NCI-H2227 (cell line): ENCODE data around the gene PPP1R10.

ENCODE experiments used
- DNase-seq: peaks from one replicate; lab custom pipeline; 2025; ENCODE audit not compliant: unreplicated experiment; lab: John Stamatoyannopoulos, UW

Gene PPP1R10

DNA sequence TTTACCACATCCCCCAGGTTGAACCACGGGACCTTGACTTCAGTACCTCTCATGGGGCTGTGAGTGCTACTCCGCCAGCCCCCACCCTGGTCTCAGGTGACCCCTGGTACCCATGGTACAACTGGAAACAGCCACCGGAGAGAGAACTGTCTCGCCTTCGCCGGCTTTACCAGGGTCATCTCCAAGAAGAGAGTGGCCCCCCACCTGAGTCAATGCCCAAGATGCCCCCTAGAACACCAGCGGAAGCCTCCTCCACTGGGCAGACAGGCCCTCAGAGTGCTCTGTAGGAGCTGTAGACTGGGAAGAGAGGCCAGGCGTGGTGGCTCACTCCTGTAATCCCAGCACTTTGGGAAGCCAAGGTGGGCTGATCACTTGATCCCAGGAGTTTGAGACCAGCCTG is 8.5 kb upstream of the PPP1R10 start:
- no peak for DNase-seq

DNA sequence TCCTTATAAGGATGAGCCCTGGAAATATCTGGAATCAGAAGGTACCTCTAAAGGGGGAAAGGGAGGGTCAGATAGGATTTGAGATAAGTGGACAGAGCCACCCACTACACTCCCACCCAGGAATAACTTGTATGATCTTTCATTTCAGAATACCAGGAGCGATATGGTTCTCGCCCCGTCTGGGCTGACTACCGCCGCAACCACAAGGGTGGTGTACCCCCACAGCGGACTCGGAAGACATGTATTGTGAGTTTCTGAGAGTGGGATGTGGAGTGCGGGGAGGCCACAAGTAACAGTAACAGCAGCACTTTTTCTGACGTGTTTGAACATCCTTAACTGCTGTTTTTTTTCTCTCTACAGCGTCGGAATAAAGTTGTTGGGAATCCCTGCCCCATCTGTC is 2.5 kb upstream of the PPP1R10 start:
- no peak for DNase-seq

DNA sequence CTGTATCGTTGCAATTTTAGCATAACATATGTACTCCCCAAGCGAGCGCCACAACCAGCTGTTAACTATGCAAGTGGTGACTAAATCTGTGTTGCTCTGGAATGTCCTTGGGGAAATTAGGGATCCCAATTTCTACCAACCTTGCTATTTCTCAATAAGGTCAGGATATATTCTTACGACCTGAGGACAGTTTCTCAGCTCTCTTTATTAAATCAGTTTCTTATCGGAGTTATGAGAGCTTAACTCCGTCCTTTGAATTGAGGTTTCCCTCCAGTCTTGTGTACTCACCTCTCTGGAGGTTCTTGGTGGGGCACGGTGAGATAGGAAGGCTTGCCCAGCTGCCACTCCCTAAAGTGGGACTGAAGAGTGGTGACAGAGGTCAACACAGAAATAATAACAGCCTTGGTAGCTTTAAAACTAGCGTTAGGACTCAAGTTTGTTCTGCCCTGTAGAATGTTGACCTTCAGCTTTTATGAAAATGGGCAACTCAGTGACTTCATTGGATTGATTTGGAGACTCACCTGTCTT is 1.3 kb upstream of the PPP1R10 start:
- no peak for DNase-seq

DNA sequence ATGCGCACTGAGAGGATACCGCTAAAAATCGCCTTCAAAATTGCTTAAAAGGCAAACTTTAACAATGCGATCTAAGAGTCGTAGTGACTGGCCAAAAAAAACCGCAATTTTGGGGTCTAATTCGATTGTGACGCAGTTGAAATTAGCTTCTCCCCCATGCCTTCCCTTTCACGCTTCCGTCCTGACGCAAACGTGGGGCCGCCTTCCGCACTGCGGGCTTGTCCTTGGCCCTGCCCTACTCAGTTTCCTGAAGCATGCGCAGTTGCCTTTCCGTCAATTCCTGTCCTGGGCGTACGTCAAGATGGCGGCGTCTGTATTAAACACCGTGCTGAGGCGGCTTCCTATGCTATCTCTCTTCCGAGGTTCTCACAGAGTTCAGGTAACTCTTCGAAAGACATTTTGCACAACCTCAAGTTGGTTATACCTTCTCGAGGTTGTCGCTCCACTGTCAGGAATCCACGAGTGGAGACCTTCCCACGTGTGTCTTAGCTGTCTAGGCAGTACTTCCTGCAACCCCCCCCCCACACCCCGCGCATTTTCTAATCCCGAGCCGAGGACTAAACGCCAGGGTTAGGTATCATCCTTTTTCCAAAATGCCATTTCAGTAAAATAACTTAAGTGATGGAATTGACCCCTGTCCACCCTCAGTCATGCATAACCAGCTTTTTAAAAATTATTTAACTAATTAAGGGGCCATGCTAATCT is 674 bp upstream of the PPP1R10 start, which contains the start of gene MRPS18B:
MRPS18B (plus strand) TSS at position 276 of the 705 bp plus-strand sequence; CDS start at position 302, 26 bp downstream.
- peak; percentile 98 for DNase-seq

DNA sequence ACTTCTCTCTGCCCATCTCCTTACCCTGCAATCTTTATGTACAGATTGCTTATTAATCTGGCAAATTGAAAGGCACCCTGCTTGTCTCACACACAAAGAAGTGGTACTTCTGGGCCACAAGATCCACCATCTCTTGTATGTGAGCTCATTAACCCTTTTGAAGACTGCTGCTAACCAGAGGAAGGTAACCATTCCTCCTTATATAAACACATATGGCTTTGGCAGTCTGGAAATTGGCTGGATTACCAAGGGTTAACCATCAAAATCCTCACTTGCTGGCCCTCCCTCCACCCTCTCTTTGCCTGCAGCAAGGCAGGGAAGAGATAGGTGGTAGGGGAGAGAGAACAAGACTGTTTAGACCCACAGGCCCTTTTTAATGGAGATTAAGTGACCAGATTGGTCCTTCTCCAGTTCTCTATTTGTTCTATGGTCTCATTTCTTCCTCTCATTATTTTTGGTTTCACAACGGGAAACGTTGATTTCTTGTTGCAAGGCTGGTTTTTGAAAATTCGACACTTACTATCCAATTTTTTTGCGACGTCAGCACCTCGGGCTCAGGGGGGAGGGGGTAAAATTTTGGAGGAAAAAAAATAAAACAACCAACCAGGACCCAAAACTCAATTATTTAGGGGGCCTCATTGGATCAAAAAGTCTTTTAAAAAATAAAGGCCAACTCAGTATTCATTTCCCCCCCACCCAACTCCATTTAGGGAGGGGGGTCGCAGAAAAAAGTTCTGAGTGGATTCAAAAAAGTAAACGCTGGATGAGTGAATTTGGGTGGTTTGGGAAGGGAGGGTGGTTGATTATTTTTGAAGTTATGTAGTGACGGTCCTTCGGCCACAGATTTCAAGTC is 859 bp downstream of the PPP1R10 start:
- peak; percentile 75 for DNase-seq

DNA sequence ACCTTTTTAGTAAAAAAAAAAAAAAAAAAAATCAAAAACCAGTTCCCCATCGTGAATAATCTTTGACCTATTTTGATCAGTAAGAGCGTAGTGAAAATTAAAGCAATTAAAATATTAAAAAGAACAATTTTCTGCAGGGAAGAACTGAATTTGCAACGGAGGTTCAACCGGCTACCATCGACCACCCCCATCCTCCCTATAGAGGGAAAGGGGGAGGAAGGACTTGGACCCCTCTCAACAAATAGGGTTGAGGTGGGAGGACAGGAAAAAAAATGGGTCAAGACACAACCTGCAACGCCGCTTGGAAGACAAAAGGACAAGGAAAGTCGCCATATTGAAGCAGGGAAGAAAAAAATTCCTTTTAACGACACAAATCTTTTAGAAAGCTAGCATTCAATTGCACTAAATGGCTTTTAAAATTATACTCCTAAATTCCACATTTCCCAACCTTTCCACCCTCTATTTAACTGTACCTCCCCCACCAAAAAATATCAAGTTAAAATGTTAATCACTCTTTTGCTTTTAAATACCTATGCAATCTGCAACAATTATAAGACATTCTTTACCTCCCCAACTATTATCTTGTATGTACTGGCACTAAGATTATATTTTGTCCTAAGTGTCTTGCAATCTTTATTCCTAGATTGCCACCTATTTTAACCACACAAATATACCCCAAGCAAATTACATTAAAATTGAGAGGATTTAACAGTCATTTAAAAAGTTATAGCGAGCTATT is 1.7 kb downstream of the PPP1R10 start:
- peak; percentile 82 for DNase-seq

DNA sequence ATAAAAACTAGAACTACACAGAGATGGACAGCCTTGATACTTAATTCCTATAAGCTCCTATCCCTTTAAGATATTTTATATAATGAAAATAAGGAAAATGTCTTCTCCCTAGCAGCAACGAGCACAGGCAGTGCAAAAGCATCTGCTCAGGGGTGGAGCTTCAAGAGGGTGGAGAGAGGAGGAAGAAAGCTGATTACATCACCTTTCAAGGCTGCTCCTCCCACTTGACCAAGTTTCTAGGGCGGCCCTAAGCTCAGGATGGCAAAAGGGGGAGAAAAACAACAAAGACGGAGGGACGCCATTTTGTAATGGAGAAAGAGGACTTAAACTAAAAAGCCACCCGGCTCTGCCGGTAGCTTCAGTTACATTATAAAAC is 2.2 kb downstream of the PPP1R10 start:
- peak; percentile 98 for DNase-seq

DNA sequence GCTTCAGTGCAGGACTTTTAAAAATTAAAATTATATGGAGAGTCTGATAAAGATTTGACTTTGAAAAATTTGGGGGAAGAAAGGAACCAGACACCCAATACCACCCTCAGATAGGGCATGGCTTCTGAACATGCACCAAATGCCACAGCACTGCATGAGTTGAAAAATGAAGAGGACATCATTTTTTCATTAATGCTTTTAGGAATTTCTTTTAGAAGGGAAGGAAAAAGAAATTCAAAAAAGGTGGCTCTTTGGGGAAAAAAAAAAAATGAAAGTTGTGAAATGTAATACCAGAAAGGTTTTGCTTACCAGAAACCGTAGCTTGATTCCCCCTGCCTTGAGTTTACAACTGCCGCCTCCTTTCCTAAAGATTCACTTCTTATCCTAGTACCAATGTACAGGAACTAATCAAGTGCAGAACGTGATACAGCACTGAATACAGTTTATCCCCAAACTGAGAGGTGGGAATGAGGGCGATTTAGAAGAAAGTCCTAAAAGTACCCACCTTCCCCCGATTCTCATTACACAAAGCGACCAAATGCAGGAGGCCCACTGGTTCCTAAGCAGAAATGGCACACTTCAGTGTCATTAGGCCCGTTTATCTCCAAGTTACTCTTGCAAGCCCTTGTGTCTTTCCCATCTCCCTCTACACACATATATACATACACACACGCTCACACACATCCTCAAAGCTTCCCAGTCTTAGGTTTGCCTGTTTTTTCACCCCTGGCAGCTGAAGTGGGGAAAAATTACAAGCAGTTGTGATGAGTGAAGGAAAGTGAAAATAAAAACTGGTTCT is 2.8 kb downstream of the PPP1R10 start:
- peak; percentile 59 for DNase-seq

DNA sequence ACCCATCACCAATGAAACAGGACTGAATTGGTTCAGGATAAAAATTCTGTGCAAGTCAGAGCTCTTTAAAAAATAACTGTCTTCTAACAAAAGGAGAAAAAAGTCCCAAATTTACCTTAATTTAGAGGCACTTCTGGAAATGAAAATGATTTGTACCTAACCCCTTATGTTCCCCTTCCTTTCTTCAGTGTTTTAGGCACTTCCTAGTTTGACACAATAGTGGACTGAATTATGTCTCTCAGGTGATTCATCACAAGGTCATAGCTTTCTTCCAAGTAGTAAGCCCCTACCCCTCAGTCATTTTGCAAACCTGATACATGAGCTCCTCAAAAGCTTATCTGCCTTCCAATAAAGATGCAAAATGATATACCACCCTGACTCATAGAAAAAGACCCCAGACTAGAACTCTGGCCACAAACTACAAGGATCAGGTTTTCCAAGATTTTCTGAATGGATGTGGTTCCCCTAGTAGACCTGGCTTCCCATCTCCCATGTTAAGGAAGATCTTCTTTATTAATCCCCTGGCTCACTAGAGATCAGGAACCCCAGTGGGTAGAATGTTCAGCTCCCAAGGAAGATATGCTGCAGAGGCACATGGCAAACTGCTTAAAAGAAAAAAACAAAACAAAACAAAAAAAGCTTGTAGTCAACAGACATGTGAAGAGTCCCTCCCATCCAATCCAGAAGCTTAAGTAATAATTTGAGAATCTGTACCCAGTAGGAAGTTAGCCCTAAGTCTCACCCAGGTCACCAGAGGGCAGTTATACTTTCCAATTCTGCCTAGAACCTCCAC is 3.6 kb downstream of the PPP1R10 start:
- no peak for DNase-seq

DNA sequence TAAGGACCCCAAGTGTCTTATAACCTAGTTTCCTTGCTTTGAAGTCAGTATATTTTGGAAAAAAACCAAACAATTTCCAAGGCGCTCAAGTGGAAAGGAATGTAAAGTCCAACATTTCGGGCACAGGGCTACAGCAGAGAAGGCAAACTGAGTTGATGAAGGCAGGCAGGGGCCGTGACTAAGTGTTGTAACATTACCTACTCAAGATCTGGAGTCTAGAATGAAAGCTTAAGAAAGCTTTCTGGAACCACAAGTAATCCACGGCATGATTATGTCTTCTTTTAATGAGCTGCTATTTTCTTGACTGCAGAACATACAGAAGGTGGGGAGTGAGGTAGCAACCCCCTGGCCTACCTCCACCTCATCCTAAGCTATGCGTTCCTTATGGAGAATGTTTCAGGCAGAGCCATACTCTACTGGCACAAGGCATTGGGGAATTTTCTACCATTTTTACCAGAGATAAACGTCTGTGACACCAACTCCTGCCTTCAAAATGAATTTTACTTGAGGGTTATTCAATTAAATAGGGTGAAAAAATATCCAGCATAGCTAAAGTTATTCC is 4.3 kb downstream of the PPP1R10 start:
- DNase-seq = no peak

DNA sequence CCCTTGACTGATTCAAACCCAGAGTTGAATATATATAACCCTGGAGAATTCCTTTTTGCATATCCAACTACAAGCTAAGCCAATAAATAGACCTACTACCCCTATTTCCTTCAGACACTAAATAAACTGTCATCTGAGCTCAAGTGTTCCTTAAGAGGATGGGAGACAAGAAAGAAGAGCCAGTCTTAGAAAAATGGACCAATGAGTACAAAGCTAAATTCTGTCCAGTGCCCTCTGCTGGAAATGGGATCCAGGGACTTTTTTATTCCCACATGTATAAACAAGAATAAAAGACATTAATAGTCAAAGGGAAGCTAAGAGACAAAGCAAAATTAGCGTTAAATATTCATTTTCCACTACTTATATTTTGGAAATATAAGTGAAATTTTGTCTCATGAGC is 4.8 kb downstream of the PPP1R10 start:
- DNase-seq = peak; percentile 30

DNA sequence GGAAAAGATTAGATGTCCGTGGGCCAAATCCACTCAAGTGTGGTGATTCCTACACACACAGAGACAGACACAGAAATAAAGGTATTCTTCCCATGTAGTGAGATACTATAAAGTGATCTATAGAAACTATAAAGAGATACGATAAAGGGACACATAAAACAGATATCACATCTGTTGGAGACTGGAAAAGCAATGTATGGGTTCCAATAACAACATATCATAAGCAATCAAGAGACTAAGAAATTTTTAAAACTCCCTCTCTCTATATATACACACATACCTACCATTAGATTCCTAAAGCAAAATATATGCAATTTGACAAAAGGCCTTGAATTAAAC is 5.2 kb downstream of the PPP1R10 start:
- DNase-seq = no peak

DNA sequence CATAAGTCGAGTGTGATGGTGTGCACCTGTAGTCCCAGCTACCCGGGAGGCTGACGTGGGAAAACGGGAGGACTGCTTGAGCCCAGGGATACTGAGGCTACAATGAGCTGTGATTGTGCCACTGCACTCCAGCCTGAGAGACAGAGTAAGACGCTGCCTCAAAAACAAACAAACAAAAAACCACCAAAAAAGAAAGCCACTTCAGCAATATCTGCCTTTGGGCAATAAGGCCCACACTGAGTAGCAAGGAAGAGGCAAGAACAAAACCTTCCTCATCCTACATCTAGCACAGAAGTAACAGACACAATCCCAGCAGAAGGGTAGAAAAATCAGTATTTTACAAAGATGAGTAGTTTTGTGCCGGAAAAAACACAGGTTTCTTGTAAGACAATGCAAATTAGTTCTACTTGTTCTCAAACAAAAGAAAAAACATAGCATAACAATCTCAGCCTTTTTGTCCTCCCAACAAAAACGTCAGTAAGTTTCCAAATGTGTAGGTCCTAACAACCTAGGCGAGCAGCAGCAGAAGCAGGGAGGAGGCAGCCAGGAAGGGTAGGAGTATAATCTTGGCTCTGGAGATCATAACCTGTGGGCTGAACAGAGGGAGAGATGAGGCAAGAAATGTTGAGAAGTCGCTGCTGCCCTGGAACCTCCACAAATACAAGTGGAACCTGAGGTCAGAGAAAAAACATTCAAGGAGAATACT is 5.7 kb downstream of the PPP1R10 start:
- no peak for DNase-seq

DNA sequence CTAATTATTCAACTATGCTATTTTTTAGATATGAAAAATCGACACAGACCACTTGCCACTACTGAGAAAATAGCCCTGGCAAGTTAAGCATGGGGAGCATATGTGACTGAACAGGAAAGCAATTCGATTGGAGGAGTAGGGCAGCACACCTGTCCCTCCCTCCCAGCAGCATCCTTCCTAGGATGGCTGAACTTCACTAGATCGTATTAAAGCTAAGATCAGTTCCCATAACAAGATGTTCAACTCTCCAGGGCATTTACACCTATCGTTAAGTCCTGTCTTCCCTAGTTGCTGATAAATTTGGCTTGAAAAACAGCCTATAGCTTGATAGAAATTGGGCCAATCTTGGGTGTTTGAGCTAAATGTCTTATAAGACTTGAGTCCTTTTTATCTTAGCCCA is 7.0 kb downstream of the PPP1R10 start:
- DNase-seq = no peak

DNA sequence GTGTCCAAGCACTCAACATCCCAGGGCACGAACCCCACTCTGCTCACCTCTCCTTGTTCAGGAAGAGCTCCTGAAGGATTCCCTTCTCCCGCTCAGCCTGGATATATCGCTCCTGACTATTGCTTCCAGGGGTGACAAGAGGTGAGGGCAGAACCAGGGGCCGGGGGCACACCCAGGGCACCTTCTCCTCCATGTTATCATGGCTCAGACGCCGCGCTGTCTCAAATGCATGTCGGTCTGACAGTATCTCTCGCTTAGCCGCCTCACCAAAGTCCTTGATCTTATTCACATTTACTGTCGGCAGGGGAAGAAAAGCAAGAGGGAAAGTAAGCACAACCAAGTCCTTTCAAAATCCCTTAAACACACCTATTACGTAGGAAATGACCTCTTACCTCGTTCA is 13.1 kb downstream of the PPP1R10 start:
- DNase-seq = no peak

DNA sequence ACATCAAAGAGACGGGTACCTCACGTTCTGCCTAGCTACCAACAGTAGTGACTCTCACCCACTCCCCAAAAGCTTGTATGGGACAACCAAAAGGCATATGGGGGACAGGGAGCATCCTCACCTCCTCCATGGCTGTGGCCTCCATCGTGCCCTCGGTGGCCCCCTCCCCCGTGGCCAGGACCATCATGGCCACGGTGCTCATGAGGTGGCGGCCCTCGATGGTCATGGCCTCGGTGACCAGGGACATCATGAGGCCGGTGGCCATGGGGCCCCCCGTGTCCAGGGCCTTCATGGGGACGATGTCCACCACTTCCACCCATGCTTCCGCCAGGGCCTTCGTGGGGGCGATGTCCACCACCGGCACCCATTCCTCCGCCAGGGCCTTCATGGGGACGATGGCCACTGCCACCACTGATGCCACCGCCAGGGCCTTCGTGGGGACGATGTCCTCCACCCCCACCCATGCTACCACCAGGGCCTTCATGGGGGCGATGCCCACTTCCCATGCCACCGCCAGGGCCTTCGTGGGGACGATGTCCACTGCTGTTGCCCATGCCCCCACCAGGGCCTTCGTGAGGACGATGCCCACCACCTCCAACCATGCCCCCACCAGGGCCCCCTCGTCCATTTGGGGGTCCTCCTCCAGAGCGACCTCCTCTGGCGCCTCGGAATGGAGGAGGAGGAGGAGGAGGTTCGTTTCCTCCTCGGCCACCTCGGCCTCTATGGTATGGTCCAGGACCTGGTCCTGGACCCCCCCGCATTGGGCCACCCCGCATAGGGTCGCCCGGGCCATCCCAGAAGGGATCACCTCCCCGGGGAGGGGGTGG is 15.0 kb downstream of the PPP1R10 start:
- DNase-seq = no peak

DNA sequence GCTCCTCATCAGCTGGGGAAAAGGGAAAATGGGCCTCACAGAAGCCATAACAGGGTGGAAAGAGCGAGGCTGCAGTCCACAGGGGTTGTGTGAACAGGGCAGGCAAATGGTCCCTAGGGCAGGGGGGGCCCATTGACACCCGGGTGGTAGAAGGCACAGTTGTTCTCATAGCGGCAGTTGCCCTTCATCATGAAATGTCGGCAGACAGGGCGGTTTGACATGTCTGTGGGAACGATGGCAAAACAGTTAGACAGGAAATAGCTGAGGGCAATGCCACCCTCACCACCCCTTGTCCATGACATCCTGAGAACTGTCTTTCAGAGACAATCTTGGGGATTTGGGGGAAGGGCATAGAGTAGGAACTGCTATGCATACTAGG is 15.6 kb downstream of the PPP1R10 start:
- no peak for DNase-seq

DNA sequence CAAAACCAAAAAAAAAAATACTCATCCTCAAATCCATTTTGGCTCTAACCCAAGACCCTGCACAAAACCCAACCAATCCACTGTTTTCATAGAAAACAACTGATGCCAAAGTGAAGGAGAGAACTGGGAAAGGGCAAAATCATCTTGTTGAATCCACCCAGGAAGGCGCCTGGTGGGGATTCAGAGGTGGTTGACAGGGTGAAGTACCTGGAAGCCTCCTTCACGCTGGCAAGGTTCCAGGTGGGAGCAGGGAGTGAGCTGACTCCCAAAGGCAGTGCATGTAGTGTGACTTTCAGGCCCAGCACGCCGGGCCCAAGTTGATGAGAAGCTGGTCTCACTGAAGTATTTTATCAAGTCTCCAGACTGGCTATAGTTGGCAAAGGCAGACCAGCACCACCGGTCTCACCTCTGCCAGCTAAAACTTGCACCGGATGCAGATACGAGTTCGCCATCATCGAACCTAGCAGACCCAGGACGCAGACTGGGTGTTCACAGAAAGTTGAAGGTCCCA is 16.5 kb downstream of the PPP1R10 start:
- no peak for DNase-seq
